OCI-LY3 (cell line): ENCODE measurements around the gene COBL.

Experiments
- H2AFZ ChIP-seq: fragments of 200-600, 300-600 bp; shearing (Covaris generic); 2 replicates; pipeline ENCODE4 v1.6.0; 2014; ENCODE audit warnings: antibody characterized with exemption, low read depth, low read length
- H3K27ac ChIP-seq: fragments of 200-600, 300-600 bp; sonication (generic); 2 replicates; pipeline ENCODE4 v1.5.1; 2014; ENCODE audit warnings: mild to moderate bottlenecking, low read length, moderate library complexity, mixed read lengths
- H3K27me3 ChIP-seq: fragments of 200-600, 300-600 bp; sonication (generic); 2 replicates; pipeline ENCODE4 v1.6.1; 2014; ENCODE audit warnings: low read depth, low read length, mixed read lengths
- H3K36me3 ChIP-seq: fragments of 200-600, 300-600 bp; sonication (generic); replicated peaks from 2 replicates; pipeline ENCODE3; 2014; ENCODE audit warnings: low read depth, low read length, mixed read lengths
- H3K4me1 ChIP-seq: fragments of 300-600, 200-600 bp; sonication (generic); 2 replicates; pipeline ENCODE4 v1.6.1; 2014; ENCODE audit warnings: low read length, mixed read lengths
- H3K4me2 ChIP-seq: fragments of 200-600, 300-600 bp; sonication (generic); 2 replicates; pipeline ENCODE4 v1.6.1; 2014; ENCODE audit warnings: low read length, mixed read lengths
- H3K4me3 ChIP-seq: fragments of 300-600, 200-600 bp; sonication (generic); 2 replicates; pipeline ENCODE4 v1.5.1; 2014; ENCODE audit warnings: antibody characterized with exemption, mild to moderate bottlenecking, low read length, moderate library complexity
- H3K79me2 ChIP-seq: fragments of 300-600, 200-600 bp; shearing (Covaris generic); 2 replicates; pipeline ENCODE4 v1.6.1; 2014; ENCODE audit warnings: mild to moderate bottlenecking, low read length, mixed read lengths
- H3K9ac ChIP-seq: fragments of 300-600, 200-600 bp; shearing (Covaris generic); 2 replicates; pipeline ENCODE4 v1.6.0; 2014; ENCODE audit warnings: mild to moderate bottlenecking, low read length, moderate library complexity
- H3K9me3 ChIP-seq: fragments of 200-600, 300-600 bp; shearing (Covaris generic); 2 replicates; pipeline ENCODE4 v1.6.1; 2014; ENCODE audit warnings: low read length, mixed read lengths; ENCODE audit not compliant: insufficient read depth
- H4K20me1 ChIP-seq: fragments of 200-600, 300-600 bp; sonication (generic); 2 replicates; pipeline ENCODE4 v1.6.1; 2016; ENCODE audit warnings: low read length, mixed read lengths; ENCODE audit not compliant: insufficient read depth
- CTCF ChIP-seq: fragments of 200-600, 300-600 bp; sonication (generic); IDR thresholded peaks from 2 replicates; pipeline ENCODE4 v1.5.1; 2014; ENCODE audit warnings: antibody characterized with exemption, low read length, low read depth
- EZH2phosphoT487 ChIP-seq: fragments of 200-600 bp; shearing (Covaris generic); IDR thresholded peaks from 2 replicates; pipeline ENCODE4 v1.6.1; 2018; ENCODE audit warnings: antibody characterized with exemption, mixed run types, low read depth

COBL gene

GRCh38 chr7:51303142-51303525 lies 13.5 kb downstream of the COBL start:
- Histone ChIP-seq H2AFZ (no peak overlapping the region), H3K9ac (no peak overlapping the region), H3K79me2 (no peaks in the 10 kb centered on the region), H3K4me1 (no peaks in the 10 kb centered on the region), H3K36me3 (no peaks in the 10 kb centered on the region), H4K20me1 (no peaks in the 10 kb centered on the region), H3K27me3 (no peaks in the 10 kb centered on the region), H3K4me2 (no peak overlapping the region), H3K9me3 (no peaks in the 10 kb centered on the region), H3K4me3 (no peak overlapping the region), H3K27ac (no peak overlapping the region)
- no peak for TF ChIP-seq CTCF
- no peak for TF ChIP-seq EZH2phosphoT487

GRCh38 chr7:51301806-51302205 lies 14.8 kb downstream of the COBL start:
- no peak overlapping the region for H2AFZ ChIP-seq
- no peak overlapping the region for H3K4me3 ChIP-seq
- no peaks in the 10 kb centered on the region for H3K36me3 ChIP-seq
- H3K79me2 ChIP-seq = no peaks in the 10 kb centered on the region
- TF ChIP-seq EZH2phosphoT487 (no peak), CTCF (no peak)
- no peaks in the 10 kb centered on the region for H4K20me1 ChIP-seq
- no peaks in the 10 kb centered on the region for H3K27me3 ChIP-seq
- H3K9ac ChIP-seq = no peak overlapping the region
- H3K4me2 ChIP-seq = no peak overlapping the region
- H3K27ac ChIP-seq = no peak overlapping the region
- no peaks in the 10 kb centered on the region for H3K9me3 ChIP-seq
- no peaks in the 10 kb centered on the region for H3K4me1 ChIP-seq

GRCh38 chr7:51300762-51301674 lies 15.6 kb downstream of the COBL start:
- TF ChIP-seq CTCF = no peak
- no peak for TF ChIP-seq EZH2phosphoT487

GRCh38 chr7:51299391-51300133 lies 17.0 kb downstream of the COBL start:
- Histone ChIP-seq H3K9ac (no peak overlapping the region), H4K20me1 (no peaks in the 10 kb centered on the region), H3K27me3 (no peaks in the 10 kb centered on the region), H3K27ac (no peak overlapping the region), H3K4me2 (no peak overlapping the region), H3K36me3 (no peaks in the 10 kb centered on the region), H3K9me3 (no peaks in the 10 kb centered on the region), H3K4me3 (no peak overlapping the region), H3K79me2 (no peaks in the 10 kb centered on the region), H2AFZ (no peak overlapping the region), H3K4me1 (no peaks in the 10 kb centered on the region)
- TF ChIP-seq CTCF (no peak), EZH2phosphoT487 (no peak)

More at GRCh38 chr7:51300762-51301674, 15.6 kb downstream of the COBL start:
- Histone ChIP-seq H3K9ac (no peak overlapping the region), H3K27ac (no peak overlapping the region), H3K79me2 (no peaks in the 10 kb centered on the region), H3K9me3 (no peaks in the 10 kb centered on the region), H3K4me3 (no peak overlapping the region), H3K27me3 (no peaks in the 10 kb centered on the region), H2AFZ (no peak overlapping the region), H4K20me1 (no peaks in the 10 kb centered on the region), H3K4me1 (no peaks in the 10 kb centered on the region), H3K4me2 (no peak overlapping the region), H3K36me3 (no peaks in the 10 kb centered on the region)
